SKM-1 treated with dmso at 0.1 percent for 144 hours (cell line): ENCODE results near the gene MYRIP.
"Not testable (repeated sequence)": the region's sequence is repeated elsewhere in the genome, so short reads cannot be mapped to it uniquely, and the experiment has no call there.

Experiments
- DNase-seq: peaks from one replicate; lab custom pipeline; 2025; ENCODE audit not compliant: unreplicated experiment; lab: John Stamatoyannopoulos, UW

Gene MYRIP

DNA sequence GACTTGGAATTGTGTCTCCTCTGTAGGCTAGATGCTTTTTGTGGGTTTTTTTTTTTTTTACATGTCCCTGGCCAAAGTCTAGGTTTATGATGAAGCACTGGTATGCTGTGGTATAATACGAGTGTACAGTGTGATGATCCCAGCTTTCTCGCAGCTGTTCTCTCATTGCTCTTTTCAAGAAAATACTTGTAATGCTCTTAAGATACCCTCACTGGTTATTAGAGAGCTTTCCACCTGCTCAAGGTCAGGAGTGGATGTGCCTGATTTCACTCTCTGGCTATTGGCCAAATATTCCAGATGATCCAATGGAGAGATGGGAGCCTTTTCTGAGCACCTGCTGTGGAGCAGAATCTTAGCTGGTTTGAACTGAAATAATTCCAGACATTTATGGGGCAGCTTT, 215.1 kb downstream of the MYRIP start:
- DNase-seq: no peak

DNA sequence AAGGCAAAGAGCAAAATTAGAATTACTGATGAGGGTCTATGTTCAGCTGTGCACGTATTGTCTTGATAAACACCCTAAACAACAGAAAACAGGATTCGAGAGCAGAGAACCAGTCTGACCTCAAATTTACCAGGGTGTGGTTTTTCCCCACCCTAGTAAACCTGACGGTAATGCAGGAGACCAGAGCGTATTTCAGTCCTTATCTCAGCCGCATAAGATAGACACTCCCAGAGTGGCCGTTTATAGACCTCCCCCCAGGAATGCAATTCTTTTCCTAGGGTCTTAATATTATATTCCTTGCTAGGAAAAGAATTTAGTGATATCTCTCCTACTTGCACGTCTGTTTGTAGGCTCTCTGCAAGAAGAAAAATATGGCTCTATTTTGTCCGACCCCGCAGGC, 216.5 kb downstream of the MYRIP start:
- not testable (repeated sequence) for DNase-seq

GRCh38 chr3:40035177-40035576, 225.8 kb downstream of the MYRIP start:
- no peak for DNase-seq

DNA sequence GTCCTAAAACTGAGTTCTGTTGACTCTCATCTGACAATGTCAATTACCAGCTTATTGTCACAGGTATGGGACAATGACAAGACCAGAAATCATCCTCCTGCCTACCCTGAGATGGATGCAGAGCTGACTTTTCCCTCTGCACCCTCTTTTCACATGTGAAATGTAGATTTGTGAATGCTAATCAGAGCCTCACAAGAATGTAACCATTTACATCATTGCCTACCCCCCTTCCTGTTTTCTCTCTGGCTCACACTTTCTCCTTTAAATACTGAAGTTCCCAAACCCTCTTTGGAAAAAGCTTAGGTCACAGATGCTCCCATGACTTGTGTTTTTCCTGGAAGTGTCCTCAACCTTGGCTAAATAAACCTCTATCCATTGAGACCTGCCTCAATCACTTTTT, 228.2 kb downstream of the MYRIP start:
- no peak for DNase-seq

- no peak for DNase-seq
These were observed 233.5 kb downstream of the MYRIP start for GRCh38 chr3:40042752-40043443.

GRCh38 chr3:40043444-40043755, 234.0 kb downstream of the MYRIP start:
- DNase-seq: no peak

GRCh38 chr3:40044487-40044886, 235.1 kb downstream of the MYRIP start:
- DNase-seq: no peak

DNA sequence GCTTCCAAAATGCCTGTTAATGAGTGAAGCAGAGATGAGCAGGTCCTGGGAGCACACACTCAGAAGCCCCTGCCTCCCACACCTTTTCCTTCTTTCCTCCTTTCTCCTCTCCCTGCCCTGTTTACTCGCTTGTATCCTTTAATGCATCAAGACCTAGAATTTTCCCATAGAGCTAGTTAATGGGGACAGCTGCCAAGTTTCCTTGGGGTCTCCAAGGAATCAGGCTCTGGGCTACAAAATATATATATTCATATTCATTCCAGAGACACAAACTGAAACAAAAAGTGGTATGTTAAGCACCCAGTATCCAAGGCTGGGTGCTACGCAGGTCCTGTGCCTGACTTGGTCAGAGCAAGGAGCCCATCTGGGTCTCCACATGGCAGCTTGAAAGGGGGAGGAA, 235.6 kb downstream of the MYRIP start:
- no peak for DNase-seq

DNA sequence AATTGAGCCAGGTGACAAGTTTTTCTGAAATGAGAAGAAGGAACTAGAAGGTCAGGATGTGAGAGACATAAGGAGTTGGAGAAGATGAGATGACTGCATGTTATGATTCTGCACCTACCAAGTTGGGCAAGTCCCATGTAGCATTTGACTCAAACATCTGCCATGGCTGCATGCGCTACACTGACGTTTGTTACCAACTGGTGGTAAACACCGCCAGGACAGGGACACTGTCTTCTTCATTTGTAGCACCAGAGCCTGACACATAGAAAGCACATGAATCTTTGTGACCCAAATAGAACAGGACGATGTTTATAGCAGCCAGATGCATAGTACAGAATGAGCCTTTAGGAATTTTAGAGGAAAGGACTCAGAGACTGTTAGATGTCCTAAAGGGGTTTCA, 236.7 kb downstream of the MYRIP start:
- no peak for DNase-seq

DNA sequence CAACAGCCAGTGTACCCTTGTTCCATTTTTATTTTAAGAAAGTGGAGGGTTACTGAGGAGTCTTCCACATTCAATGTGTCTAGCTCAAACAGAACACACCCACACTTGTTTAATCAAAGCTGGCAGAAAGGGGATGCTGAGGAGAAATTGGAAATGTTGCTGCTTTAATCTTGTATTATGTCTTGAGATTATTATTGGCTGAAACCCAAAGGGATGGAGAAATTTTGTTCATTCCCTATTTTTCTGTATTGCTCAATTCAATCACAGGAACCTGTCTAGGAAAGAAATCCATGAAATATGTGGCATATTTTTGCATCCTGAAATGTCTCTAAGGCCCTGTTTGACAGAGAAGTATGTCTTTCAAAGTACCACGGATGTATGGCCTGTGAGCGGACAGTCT, 238.0 kb downstream of the MYRIP start:
- DNase-seq: no peak

- no peak for DNase-seq
These were observed 244.3 kb downstream of the MYRIP start for GRCh38 chr3:40053663-40054062.

- DNase-seq: no peak
These were observed 245.3 kb downstream of the MYRIP start for GRCh38 chr3:40054568-40055222.

DNA sequence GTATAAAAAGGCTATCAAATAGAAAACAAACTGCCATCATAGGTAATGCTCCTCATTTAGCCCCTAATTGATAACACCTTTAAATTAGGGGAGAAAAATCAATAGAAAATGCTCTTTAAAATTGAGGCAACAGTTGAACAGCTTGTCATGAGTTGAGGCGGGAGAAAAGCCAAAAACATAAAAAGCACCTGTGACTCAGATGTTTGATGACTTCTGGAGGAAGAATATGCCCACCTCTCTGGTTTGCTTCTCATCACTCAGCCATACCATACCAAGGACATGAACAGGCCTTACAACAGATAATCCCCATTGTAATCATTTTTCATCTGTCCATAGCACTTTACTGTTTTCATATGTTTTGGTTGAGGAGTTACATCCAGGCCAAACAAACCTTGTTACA, 246.0 kb downstream of the MYRIP start:
- DNase-seq: no peak

GRCh38 chr3:40055956-40056355, 246.5 kb downstream of the MYRIP start:
- no peak for DNase-seq

- DNase-seq: no peak
These were observed 247.7 kb downstream of the MYRIP start for GRCh38 chr3:40057077-40057476.

DNA sequence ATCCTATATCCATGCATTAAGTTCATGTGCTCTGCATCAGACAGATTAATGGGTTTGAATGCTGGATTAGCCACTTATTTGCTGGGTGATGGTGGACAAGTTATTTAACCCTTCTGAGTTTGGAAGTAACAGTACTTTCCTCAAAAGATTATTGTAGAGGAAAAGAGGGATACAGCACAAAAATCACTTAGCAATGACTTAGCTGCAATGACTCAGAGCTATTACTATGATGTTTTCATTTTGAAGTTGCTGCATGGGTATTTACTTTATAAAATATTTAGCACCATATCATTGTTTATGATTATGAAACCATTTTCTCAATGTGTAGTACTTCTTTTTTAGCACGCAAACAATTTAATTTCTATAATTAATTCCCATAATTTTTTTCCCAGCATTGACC, 248.4 kb downstream of the MYRIP start:
- no peak for DNase-seq

GRCh38 chr3:40068636-40069035, 259.2 kb downstream of the MYRIP start:
- DNase-seq: no peak

- no peak for DNase-seq
These were observed 261.4 kb downstream of the MYRIP start for GRCh38 chr3:40070816-40071215.

GRCh38 chr3:40071683-40072238, 262.4 kb downstream of the MYRIP start:
- no peak for DNase-seq

GRCh38 chr3:40073310-40074007, 264.1 kb downstream of the MYRIP start:
- DNase-seq: no peak

- DNase-seq: not testable (repeated sequence)
These were observed 267.7 kb downstream of the MYRIP start for GRCh38 chr3:40077139-40077538.

- not testable (repeated sequence) for DNase-seq
These were observed 268.6 kb downstream of the MYRIP start for GRCh38 chr3:40077828-40078492.
